Lung microvascular endothelial cell (primary cell): Measurements from ENCODE around the gene MAN1B1. TPM values are rescaled to one million over a fixed set of nuclear protein-coding genes. Genes with fewer than 3 reads are reported as not detected.
"Not testable (repeated sequence)": the region's sequence is repeated elsewhere in the genome, so short reads cannot be mapped to it uniquely, and the experiment has no call there.

Source experiments
- DNase-seq, 2 donors: peaks; one replicate each; pipeline versions ENCODE4 v3.0.0 to v3.0.0-alpha.2; 2010; ENCODE audit warnings: low read depth in 2 of 2
- total RNA-seq: library from RNA; depleted of rRNA; stranded (reverse); fragments of >200 nt; gene quantifications from 2 replicates; pipeline ENCODE4 v1.2.1, GENCODE V29; 2014

The MAN1B1 gene
- total RNA-seq, 1 donor from 2014 or later: 38.3 TPM

GRCh38 chr9:137110147-137110910, 23.5 kb downstream of the MAN1B1 start:
- no peak for DNase-seq

- DNase-seq: no peak
Observed at GRCh38 chr9:137110911-137111787, 24.4 kb downstream of the MAN1B1 start.

- no peak for DNase-seq
Observed at GRCh38 chr9:137111788-137112563, 25.2 kb downstream of the MAN1B1 start.

- DNase-seq: no peak
Observed at GRCh38 chr9:137112564-137113384, 26.0 kb downstream of the MAN1B1 start.

- peak in 1 of 2 donors; percentile 42 for DNase-seq
Observed at GRCh38 chr9:137113385-137114159, 26.8 kb downstream of the MAN1B1 start.

- no peak for DNase-seq
Observed at GRCh38 chr9:137114220-137114612, 27.4 kb downstream of the MAN1B1 start.

GRCh38 chr9:137114613-137115393, 28.0 kb downstream of the MAN1B1 start, which contains the start of gene DPP7:
DPP7 (minus strand) TSS chr9:137114733; CDS start chr9:137114713, 20 bp downstream.
- DNase-seq: peak; percentile 46 to 55

- no peak for DNase-seq
Observed at GRCh38 chr9:137115394-137116026, 28.7 kb downstream of the MAN1B1 start.

GRCh38 chr9:137116027-137116507, 29.3 kb downstream of the MAN1B1 start:
- no peak for DNase-seq

- DNase-seq: no peak
Observed at GRCh38 chr9:137116728-137117127, 29.9 kb downstream of the MAN1B1 start.

- no peak for DNase-seq
Observed at GRCh38 chr9:137117269-137117731, 30.5 kb downstream of the MAN1B1 start.

GRCh38 chr9:137118092-137118603, 31.4 kb downstream of the MAN1B1 start:
- DNase-seq: not testable (repeated sequence)

- DNase-seq: not testable (repeated sequence)
Observed at GRCh38 chr9:137121927-137122795, 35.4 kb downstream of the MAN1B1 start.

GRCh38 chr9:137122796-137123467, 36.1 kb downstream of the MAN1B1 start:
- not testable (repeated sequence) for DNase-seq

GRCh38 chr9:137123468-137123837, 36.7 kb downstream of the MAN1B1 start:
- DNase-seq: no peak

- DNase-seq: not testable (repeated sequence)
Observed at GRCh38 chr9:137123952-137124462, 37.2 kb downstream of the MAN1B1 start.
